ENCODE data around the gene DCAF8. TPM values are rescaled to one million over a fixed set of nuclear protein-coding genes. Genes with fewer than 3 reads are reported as not detected.

Gene DCAF8
- total RNA-seq, 1 donor from 2014 or later: 163 TPM

DNA sequence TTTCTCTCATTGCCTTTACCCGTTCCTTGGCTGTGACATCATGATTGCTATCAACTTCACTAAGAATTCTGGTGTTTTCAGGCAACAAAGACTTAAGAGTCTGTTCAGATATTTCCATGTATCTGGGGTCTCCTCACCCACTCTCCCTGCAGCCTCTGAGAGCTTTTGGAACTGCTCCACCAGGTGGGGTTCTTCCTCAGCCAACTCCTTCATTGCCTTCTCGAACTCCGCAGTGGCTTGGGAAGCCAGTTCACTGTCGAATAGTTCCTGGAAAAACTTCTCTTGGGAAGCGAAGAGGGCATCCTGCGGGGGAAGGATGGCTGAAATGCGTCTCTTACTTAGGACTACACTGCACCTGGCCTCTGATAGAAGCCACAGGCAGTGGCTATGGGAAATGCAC lies 20.5 kb upstream of the DCAF8 start:
- no peak for DNase-seq (ENCODE audit: extremely low spot score, unreplicated experiment)
- Mint-ChIP-seq H3K36me3 (ENCODE audit: unreplicated experiment) (peaks cover 31% of the 10 kb centered on the region), H3K27me3 (ENCODE audit: unreplicated experiment) (no peaks in the 10 kb centered on the region), H3K4me3 (ENCODE audit: unreplicated experiment) (no peak overlapping the region), H3K27ac (ENCODE audit: unreplicated experiment) (no peak overlapping the region), H3K4me1 (ENCODE audit: unreplicated experiment) (peaks cover 24% of the 10 kb centered on the region), H3K9me3 (ENCODE audit: unreplicated experiment) (no peaks in the 10 kb centered on the region)
- no peak for TF ChIP-seq CTCF (IDR thresholded peaks at IDR 0.05)

- Mint-ChIP-seq H3K27ac (ENCODE audit: unreplicated experiment) (no peak overlapping the region), H3K4me1 (ENCODE audit: unreplicated experiment) (no peaks in the 10 kb centered on the region), H3K4me3 (ENCODE audit: unreplicated experiment) (no peak overlapping the region), H3K27me3 (ENCODE audit: unreplicated experiment) (no peaks in the 10 kb centered on the region), H3K36me3 (ENCODE audit: unreplicated experiment) (peaks cover 37% of the 10 kb centered on the region), H3K9me3 (ENCODE audit: unreplicated experiment) (no peaks in the 10 kb centered on the region)
- no peak for DNase-seq (ENCODE audit: extremely low spot score, unreplicated experiment)
- TF ChIP-seq CTCF (IDR thresholded peaks at IDR 0.05): no peak
Measured at GRCh38 chr1:160277987-160278386, 15.6 kb upstream of the DCAF8 start.

- Mint-ChIP-seq H3K27ac (ENCODE audit: unreplicated experiment) (no peak overlapping the region), H3K9me3 (ENCODE audit: unreplicated experiment) (no peaks in the 10 kb centered on the region), H3K4me1 (ENCODE audit: unreplicated experiment) (no peaks in the 10 kb centered on the region)
Measured at GRCh38 chr1:160277330-160277729, 15.0 kb upstream of the DCAF8 start.

GRCh38 chr1:160271025-160271424 lies 8.7 kb upstream of the DCAF8 start:
- Mint-ChIP-seq H3K9me3 (ENCODE audit: unreplicated experiment) (no peaks in the 10 kb centered on the region), H3K27me3 (ENCODE audit: unreplicated experiment) (peaks cover 10% of the 10 kb centered on the region), H3K27ac (ENCODE audit: unreplicated experiment) (no peak overlapping the region), H3K4me1 (ENCODE audit: unreplicated experiment) (no peaks in the 10 kb centered on the region), H3K36me3 (ENCODE audit: unreplicated experiment) (no peaks in the 10 kb centered on the region), H3K4me3 (ENCODE audit: unreplicated experiment) (no peak overlapping the region)
- DNase-seq (ENCODE audit: extremely low spot score, unreplicated experiment): no peak
- TF ChIP-seq CTCF (IDR thresholded peaks at IDR 0.05): no peak

More at GRCh38 chr1:160277330-160277729, 15.0 kb upstream of the DCAF8 start:
- Mint-ChIP-seq H3K27me3 (ENCODE audit: unreplicated experiment) (peaks cover 3% of the 10 kb centered on the region), H3K4me3 (ENCODE audit: unreplicated experiment) (no peak overlapping the region), H3K36me3 (ENCODE audit: unreplicated experiment) (peaks cover 32% of the 10 kb centered on the region)
- no peak for TF ChIP-seq CTCF (IDR thresholded peaks at IDR 0.05)
- no peak for DNase-seq (ENCODE audit: extremely low spot score, unreplicated experiment)

GRCh38 chr1:160267284-160267991 lies 5.1 kb upstream of the DCAF8 start:
- no peak overlapping the region for H3K4me3 Mint-ChIP-seq (ENCODE audit: unreplicated experiment)
- H3K27me3 Mint-ChIP-seq (ENCODE audit: unreplicated experiment): peaks cover 24% of the 10 kb centered on the region
- no peaks in the 10 kb centered on the region for H3K36me3 Mint-ChIP-seq (ENCODE audit: unreplicated experiment)
- peaks cover 10% of the 10 kb centered on the region for H3K4me1 Mint-ChIP-seq (ENCODE audit: unreplicated experiment)
- H3K9me3 Mint-ChIP-seq (ENCODE audit: unreplicated experiment): no peaks in the 10 kb centered on the region
- DNase-seq (ENCODE audit: extremely low spot score, unreplicated experiment): no peak
- TF ChIP-seq CTCF (IDR thresholded peaks at IDR 0.05): no peak
- no peak overlapping the region for H3K27ac Mint-ChIP-seq (ENCODE audit: unreplicated experiment)
